Lower leg skin (tissue), 3 donors: Measurements from ENCODE around the gene PATE4.

Experiments
- CTCF ChIP-seq, 3 donors: fragments of 450-650 bp; IDR thresholded peaks; one replicate each; pipeline ENCODE4 v1.5.1; 2016; ENCODE audit warnings: antibody characterized with exemption in 3 of 3, mild to moderate bottlenecking in 3 of 3, moderate library complexity in 2 of 3
- POLR2A ChIP-seq, 2 donors: fragments of 450-650 bp; IDR thresholded peaks; one replicate each; pipeline ENCODE4 v1.6.1; 2016 to 2017; ENCODE audit warnings: antibody characterized with exemption in 2 of 2, mild to moderate bottlenecking in 1 of 2, moderate library complexity in 1 of 2

DNA sequence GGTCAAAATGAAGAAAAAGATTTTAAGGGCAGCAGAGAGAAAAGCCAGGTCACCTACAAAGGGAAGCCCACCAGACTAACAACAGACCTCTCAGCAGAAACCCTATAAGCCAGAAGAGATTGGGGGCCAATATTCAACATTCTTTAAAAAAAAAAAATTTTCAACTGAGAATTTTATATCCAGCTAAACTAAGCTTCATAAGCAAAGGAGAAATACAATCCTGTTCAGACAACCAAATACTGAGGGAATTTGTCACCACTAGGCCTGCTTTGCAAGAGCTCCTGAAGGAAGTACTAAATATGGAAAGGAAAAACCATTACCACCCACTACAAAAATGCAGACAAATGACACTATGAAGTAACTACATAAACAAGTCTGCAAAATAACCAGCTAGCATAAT is 13.1 kb downstream of the PATE4 start:
- TF ChIP-seq CTCF (IDR thresholded peaks at IDR 0.05) (no peak), POLR2A (IDR thresholded peaks at IDR 0.05) (no peak)
